Glomerular endothelial cell (primary cell): Measurements from ENCODE around the gene INTU. TPM values are rescaled to one million over a fixed set of nuclear protein-coding genes. Genes with fewer than 3 reads are reported as not detected.
"Not testable (repeated sequence)": the region's sequence is repeated elsewhere in the genome, so short reads cannot be mapped to it uniquely, and the experiment has no call there.

Experiments used
- DNase-seq: peaks from one replicate; pipeline ENCODE4 v3.0.0-alpha.2; 2011; ENCODE audit warnings: low read depth, low spot score; ENCODE audit errors: extremely low read depth
- total RNA-seq: library from RNA; depleted of rRNA; stranded (reverse); fragments of >200 nt; gene quantifications from 2 replicates; pipeline ENCODE4 v1.2.3, GENCODE V29; 2015

Gene INTU
- total RNA-seq, 1 donor from 2014 or later: 8.1 TPM

DNA sequence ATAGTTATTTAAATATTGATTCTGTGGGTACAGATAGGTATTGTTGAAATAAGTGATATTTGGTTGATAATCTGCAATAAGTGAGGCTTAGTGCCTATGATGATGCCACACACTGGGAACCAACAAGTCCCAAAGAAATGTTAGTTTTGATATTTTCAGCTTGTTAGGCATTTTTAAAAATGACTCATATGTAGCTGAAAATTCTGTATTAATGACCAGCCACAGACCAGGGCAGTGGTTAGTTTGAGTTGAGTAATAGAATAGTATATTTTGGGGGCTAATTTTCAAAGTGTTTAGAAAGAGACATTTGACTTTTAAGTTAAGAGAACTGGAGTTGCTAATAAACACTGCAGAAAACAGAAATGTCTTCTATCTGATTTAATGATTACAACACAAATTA is 9.4 kb downstream of the INTU start:
- no peak for DNase-seq

DNA sequence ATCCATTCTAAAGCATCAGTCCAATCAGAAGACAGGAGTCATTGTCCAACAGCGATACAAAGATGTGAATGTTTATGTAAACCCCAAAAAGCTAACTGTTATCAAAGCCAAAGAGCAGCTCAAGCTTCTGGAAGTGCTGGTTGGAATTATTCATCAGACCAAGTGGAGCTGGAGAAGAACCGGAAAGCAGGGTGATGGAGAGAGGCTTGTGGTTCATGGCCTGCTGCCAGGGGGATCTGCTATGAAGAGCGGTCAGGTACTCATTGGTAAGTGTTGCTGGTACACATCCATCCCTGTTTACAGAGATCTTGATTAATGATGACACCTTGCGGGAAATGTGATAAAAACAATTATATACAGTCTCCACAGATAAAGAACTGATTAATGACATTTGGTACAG is 11.0 kb downstream of the INTU start:
- no peak for DNase-seq

DNA sequence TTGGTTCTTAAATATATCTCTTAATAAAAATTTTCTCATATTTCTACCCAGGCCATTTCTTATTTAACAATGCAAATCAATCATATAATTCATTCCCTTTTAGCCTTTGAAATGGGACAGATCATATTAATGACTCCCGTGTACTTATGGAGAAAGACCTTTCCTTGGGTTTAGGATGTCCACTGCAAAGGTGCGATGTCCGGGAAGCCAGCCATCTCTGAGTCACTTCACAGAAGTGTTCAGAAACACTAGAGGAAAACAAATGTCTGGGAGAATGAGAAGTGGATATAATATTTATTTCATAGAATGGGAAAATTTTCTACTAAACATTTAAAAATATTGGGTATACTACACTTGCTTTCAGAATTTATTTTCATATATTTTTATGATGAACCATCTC is 15.3 kb downstream of the INTU start:
- no peak for DNase-seq

DNA sequence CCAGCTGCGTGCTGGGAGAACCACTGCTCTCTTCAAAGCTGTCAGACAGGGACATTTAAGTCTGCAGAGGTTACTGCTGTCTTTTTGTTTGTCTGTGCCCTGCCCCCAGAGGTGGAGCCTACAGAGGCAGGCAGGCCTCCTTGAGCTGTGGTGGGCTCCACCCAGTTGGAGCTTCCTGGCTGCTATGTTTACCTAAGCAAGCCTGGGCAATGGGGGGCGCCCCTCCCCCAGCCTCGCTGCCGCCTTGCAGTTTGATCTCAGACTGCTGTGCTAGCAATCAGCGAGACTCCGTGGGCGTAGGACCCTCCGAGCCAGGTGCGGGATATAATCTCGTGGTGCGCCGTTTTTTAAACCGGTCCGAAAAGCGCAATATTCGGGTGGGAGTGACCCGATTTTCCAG is 22.8 kb downstream of the INTU start:
- DNase-seq: not testable (repeated sequence)

DNA sequence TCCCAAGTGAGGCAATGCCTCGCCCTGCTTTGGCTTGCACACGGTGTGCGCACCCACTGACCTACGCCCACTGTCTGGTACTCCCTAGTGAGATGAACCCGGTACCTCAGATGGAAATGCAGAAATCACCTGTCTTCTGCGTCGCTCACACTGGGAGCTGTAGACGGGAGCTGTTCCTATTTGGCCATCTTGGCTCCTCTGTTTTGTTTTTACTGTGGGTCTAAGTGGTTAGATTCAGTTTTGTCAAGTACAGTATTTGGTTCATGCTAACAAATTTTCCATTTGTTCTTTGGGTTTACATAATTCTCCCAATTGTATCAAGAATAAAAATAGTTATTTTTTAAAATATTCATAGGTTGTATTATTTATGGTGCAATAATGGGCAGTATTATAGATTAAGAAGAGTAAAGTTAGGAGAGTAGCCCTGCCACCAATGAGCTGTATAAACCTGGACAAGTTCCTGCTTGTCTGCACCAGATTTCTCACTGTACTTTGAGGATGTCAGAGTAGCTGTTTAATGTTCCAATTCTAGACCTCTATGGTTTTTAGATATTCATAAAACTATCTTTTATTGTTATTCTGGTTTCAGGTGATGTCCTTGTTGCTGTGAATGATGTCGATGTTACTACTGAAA is 23.4 kb downstream of the INTU start:
- DNase-seq: no peak

DNA sequence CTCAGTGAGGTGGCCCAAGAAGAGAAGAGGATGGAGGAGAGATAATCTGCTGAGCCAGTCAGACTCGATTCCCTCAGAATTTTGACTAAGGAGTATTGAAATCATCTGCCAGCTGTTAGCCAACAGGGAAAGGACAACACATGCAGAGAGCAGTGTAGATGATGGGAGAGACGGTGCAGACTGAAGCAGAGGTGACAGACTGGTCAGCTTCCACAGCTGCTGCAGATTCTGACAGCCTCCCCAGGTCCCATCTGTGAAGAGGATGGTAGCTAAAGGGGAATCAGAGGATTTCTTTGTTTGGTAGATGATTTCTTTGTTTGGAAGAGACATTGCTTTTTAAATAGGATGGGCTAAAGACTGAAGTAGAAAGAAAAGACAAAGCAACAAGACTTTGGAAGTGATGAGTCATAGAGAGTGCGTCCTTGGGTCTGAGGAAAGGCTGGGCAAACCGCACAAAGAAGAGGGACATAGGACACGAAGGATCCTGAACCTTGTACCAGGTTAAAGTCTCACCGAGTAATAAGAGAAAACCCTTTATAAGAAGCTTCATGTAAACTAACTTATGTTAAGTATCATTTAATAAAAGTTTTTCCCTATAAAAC is 27.6 kb downstream of the INTU start:
- DNase-seq: no peak

DNA sequence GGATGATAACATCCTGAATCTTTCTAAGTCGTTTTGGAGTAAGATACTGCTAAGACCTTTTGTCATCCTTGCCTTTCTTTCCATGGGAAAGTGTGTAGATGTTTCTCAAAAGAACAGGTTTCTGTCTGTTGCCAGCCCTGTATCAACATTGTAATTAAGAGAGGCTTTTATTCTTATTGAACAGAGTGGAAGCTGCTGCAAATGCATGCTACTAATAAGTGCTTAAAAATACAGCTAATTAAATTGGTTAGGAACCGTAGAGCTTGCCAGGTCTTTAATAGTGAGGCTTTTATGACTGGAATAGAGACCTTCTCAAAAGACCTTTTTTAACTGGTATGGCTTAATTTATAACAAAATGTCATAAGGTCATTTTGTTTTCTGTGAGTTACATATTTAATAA is 34.4 kb downstream of the INTU start:
- no peak for DNase-seq

DNA sequence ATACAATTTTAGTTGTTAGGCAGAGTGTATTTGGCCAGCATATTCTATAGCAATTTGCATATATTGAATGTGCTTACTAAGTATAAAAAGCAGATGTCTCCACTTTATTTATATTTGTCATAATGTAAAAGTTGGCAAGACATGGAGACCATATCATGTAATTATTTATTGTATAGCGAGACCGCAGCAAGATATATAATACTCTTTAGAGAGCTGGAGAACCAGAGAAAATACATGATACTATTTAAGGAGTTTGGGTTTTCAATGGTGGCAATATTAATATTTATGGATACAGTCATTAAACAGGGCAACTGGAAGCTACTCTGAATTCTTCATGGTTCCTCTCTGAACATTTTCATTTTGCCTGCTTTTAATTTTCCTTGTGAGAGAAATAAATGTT is 35.0 kb downstream of the INTU start:
- DNase-seq: no peak

DNA sequence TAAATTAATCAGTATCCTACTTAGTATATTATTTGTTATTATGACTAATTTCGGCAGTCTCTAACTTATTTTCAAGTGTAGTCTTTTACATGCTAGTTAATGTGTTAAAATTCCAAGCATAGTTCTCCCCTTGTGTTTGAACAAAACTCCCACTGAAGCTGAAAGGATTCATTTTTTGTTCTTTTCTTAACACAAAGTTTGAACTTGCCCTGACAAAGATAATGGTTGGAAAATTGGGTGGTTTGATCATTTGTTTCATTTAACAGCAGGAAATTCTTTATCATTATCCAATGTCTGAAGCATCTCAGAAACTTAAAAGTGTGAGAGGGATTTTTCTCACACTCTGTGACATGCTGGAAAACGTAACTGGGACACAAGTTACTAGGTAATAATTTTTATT is 36.0 kb downstream of the INTU start:
- no peak for DNase-seq

DNA sequence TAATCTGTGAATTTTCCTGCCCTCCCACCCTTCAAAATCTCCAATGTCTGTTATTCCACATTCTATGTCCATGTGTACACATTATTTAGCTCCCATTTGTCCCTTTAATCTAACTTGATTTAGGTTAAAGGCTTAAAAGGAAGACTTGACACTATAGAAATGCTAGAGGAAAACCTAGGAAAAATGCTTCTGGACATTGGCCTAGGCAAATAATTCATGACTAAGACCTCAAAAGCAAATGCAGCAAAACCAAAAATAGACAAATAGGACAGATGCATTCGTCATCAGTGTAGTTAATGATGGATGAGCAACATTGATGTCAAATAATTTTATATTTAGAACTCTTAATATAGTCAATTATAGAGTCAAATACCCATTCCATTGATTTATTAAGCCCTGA is 36.9 kb downstream of the INTU start:
- no peak for DNase-seq

DNA sequence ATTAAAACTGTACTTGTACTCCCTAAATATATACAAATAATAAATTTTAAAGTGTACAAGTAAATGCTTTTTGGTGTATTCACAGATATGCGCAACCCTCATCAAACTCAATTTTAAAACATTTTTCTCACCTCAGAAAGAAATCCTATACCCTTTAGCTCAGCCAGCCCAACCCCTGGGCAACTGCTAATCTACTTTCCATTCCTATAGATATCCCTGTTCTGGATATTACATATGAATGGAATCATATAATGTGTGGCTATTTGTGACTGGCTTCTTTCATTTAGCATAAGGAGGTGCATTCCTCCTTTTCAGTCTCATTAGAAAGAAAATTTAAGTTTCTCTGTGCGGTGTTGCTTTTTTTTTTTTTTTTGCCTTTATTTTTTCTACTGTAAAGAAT is 39.4 kb downstream of the INTU start:
- DNase-seq: no peak

DNA sequence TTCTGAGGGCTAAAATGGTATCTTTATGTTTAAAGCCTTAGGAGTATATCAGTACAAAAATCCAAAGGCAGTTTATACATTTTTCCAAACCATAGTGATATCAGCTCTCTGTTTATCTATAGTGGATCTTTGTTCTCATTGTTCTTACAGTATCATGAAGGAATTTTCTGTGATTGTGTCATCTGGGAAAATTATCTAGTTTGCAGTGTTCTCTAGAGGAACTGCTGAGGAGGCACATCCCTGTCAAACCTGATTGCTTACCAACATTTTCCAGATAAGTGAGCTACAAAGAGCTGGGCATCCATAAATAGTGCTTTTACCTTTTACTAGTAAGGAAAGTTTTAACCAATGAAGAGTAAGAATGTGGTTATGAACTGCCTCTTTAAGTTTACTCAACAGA is 52.5 kb downstream of the INTU start:
- DNase-seq: no peak

DNA sequence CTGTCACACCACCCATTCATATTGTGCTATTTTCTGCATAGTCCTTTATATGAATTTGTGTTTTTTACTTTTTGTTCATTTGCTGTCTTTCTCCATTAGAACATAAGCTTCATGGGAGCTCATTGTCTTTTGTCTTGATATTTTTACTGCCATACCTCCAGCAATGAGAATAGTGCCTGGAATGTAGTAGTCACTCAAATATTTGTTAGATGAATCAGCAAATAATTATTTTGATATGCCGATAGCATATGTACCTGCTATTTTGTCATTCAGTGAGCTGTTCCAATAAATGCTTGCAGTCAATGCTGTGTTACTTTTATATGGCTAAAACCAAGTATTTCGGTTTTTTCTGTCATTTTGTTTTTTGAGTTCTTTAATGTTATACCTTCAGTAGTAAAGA is 53.9 kb downstream of the INTU start:
- no peak for DNase-seq

DNA sequence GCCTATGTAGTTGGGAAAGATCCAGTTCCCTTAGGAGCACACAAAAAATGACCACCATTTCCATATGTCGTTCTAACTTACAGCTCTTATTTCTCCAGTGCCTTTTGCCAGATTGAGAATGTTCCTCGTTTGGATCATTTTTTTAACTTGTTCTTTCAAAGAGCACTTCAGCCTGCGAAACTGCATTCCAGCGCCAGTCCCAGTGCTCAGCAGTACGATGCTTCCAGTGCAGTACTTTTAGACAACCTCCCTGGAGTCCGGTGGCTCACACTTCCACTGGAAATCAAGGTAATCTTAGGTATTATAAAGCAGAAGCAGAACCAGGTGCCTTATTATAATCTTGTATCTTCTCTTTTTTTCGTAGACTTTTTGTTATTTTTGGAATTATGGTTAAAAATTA is 54.8 kb downstream of the INTU start:
- DNase-seq: no peak

DNA sequence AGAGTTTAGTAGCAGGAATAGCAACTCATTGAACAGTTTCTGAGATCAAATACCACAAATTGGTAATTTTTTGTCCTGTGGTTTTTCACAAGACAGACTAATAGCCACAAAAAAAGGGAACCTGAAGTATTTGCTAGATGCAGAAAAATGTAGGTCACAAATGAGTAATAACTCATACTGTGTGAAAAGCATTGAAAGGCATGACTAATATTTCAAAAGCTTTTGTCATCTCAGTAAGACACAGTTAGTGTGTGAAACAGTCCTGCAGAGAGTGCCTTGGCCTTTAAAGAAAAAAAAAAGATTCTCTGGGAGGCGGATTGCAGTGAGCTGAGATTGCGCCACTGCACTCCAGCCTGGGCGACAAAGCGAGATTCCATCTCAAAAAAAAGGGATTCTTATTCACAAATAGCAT is 66.0 kb downstream of the INTU start:
- no peak for DNase-seq

DNA sequence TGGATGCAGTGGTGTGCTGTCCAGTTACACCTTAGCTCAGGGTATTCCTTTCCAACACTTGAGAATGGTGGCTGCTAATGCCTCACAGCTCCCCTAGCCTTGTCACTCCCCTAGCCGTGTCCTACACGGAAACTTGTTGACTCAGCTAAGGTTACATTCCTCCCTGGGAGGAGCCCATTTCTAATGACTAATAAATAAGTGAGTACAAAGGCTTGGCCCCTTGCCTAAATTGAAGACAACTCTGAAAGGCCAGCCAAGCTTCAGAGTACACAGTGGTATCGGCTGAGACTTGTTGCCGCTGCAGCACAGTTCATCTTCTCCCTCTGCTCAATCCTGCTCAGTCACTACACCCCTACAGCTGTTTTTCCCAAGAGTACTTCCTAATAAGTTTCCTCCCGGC is 76.2 kb downstream of the INTU start:
- DNase-seq: peak; percentile 65

DNA sequence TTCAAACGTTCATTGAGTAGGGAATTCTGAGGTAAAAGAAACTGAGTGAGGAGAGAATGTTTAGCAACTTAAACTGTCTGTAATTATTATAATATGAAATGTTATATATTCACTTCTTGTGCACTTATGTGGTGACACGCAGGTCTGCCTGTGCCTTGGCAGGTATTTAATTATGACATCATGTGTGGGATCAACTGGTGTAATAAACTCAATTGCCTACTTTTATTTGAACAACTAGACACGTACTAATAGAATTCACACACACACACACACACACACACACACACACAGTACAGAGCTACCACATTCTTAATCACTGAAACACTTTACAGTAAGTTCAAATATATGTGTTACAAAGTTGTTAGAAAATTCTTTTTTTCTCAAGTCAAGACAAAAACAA is 76.7 kb downstream of the INTU start:
- DNase-seq: no peak

DNA sequence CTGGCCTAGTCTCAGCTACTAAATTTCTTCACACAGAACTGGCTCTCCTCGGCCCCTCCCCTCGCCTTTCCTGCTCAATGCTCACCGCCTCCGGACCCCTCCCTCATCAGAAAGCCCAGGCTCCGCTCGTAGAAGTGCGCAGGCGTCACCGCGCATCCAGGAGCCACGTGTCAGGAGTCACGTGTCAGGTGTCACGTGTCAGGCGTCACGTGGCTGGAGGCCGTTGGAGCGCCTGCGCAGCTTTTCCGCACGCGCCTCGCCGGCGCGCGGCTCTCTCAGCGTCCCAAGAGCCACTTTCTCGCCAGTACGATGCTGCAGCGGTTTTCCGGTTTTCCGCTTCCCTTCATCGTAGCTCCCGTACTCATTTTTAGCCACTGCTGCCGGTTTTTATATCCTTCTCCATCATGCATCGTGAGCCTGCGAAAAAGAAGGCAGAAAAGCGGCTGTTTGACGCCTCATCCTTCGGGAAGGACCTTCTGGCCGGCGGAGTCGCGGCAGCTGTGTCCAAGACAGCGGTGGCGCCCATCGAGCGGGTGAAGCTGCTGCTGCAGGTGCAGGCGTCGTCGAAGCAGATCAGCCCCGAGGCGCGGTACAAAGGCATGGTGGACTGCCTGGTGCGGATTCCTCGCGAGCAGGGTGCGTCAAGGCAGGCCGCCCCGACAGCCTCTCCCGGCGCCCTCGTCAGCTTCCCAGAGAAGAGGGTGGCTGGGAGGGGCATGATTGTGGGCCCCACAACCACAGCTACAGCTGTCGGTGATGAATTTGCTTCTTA is 97.6 kb downstream of the INTU start, which contains the start of gene SLC25A31:
Gene SLC25A31, plus strand, starts transcription at position 259 of the 772 bp plus-strand sequence. Its CDS starts 146 bp downstream, at position 405.
- DNase-seq: no peak

DNA sequence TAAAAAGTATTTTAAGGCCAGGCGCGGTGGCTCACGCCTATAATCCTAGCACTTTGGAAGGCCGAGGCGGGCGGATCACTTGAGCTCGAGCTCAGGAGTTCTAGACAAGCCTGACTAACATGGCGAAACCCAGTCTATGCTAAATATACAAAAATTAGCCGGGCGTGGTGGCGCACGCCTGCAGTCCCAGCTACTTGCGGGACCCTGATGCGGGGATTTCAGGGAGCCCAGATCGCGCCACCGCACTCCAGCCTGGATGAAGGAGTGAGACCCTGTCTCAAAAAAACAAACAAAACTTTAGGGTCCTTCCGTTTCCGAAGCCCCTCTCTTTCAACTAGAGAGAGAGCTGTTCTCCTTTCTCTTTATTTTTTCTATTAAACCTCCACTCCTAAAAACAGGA is 98.6 kb downstream of the INTU start:
- DNase-seq: no peak

DNA sequence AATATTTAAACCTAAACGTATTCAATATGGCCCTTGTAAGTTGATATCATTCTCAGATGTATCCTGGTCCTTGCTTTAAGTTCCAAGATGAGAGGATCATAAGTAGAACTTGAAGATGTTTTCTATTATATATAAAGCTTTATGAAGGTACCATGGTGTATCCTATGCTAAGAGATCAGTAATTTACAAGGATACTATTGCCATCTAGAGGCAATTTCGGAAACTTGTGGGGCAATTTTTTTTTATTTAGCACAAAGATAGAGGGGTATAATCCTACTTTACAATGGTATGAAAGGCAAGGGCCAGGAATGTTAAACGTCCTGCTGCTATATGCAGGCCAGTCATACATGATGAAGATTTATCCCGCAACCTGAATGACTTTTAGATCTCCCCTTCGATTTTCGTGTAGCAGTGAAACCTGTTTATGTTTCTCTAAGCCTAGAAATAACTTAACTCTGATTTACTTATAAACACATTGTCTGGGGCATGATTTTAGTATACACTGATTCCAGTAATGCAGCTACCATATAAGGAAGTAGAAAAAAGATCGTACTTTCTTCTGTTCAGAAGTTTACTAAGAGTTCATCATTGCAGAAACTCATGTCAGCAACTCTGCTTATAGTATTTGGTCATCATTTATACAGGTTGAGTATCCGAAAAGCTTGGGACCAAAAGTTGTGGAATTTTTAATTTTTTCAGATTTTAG is 100.0 kb downstream of the INTU start:
- DNase-seq: peak; percentile 31

DNA sequence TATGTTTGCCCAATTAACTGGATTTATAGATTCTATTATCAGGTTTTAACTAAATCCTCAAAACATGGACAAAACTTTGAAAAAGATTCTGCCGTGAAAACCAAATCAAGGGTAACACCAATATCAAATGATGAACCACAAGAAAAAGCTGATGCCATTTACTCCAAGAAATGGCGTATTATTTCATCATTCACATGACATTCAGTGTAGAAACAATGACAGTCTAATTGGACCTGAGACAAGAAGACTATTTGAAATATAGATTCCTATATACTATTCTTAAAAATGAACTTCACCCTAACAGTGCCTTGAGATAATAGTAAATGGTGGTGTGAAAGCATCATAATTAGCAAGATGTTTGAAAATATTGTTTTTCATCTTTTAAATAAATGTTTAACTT is 102.2 kb downstream of the INTU start:
- DNase-seq: no peak

DNA sequence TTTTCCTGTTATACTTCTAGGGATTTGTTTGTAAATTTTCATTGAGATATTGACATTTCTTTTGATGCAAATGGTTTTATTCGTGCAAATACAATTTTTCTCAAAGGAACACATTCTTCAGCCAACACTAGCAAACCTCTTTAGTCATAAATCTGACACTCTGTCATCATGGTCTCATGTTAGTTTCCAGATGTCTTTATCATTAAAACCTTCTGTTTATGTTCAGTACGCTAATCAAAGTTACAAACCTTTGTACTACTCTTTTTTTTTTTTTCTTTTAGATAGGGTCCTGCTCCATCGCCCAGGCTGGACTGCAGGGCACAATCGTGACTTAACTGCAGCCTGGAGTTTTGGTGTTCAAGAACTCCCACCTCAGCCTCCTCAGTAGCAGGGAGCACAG is 104.5 kb downstream of the INTU start:
- DNase-seq: no peak
